Trophoblast cell (in vitro differentiated cells and primary cell): Measurements from ENCODE around the gene LRBA.
A peak's percentile ranks its signal among the peaks of the same experiment; 100 is the strongest.

Source experiments
- DNase-seq, 2 donors: peaks; one replicate each; pipeline ENCODE4 v3.0.0-alpha.2; 2016
- H2AFZ ChIP-seq: 2 replicates; pipeline ENCODE4 v1.6.1; 2013; ENCODE audit warnings: low read length, moderate library complexity, mild to moderate bottlenecking; ENCODE audit not compliant: insufficient read depth, poor library complexity
- H2AK5ac ChIP-seq: 2 replicates; pipeline ENCODE4 v1.6.1; 2013; ENCODE audit warnings: mild to moderate bottlenecking, low read length
- H2BK120ac ChIP-seq: 2 replicates; pipeline ENCODE4 v1.6.1; 2013; ENCODE audit warnings: low read length, mild to moderate bottlenecking, moderate library complexity; ENCODE audit not compliant: insufficient read depth, poor library complexity
- H2BK12ac ChIP-seq: 2 replicates; pipeline ENCODE4 v1.6.1; 2013; ENCODE audit warnings: mild to moderate bottlenecking, low read length, moderate library complexity
- H2BK5ac ChIP-seq: 2 replicates; pipeline ENCODE4 v1.6.1; 2013; ENCODE audit warnings: low read length, low read depth, moderate library complexity, mild to moderate bottlenecking; ENCODE audit not compliant: poor library complexity
- H3K14ac ChIP-seq: 2 replicates; pipeline ENCODE4 v1.6.1; 2013; ENCODE audit warnings: mild to moderate bottlenecking, low read length
- H3K18ac ChIP-seq: 2 replicates; pipeline ENCODE4 v1.6.1; 2013; ENCODE audit warnings: mild to moderate bottlenecking, low read length
- H3K23ac ChIP-seq: 2 replicates; pipeline ENCODE4 v1.6.1; 2013; ENCODE audit warnings: low read length
- H3K27ac ChIP-seq: 2 replicates; pipeline ENCODE4 v1.5.1; 2013; ENCODE audit warnings: low read depth, mild to moderate bottlenecking, inconsistent platforms, low read length, moderate library complexity
- H3K27me3 ChIP-seq: 2 replicates; pipeline ENCODE4 v1.6.1; 2013; ENCODE audit warnings: inconsistent platforms, mild to moderate bottlenecking, low read length, moderate library complexity; ENCODE audit not compliant: insufficient read depth
- H3K36me3 ChIP-seq, 2 experiments: 1 replicate in 1 of 2; 2 replicates in 1 of 2; pipeline ENCODE4 v1.6.1; 2013; ENCODE audit warnings: low read length in 2 of 2, mild to moderate bottlenecking in 2 of 2, moderate library complexity in 1 of 2; ENCODE audit not compliant: insufficient read depth in 2 of 2, control insufficient read depth in 1 of 2
- H3K4ac ChIP-seq: 2 replicates; pipeline ENCODE4 v1.6.1; 2013; ENCODE audit warnings: low read depth, mild to moderate bottlenecking, low read length, moderate library complexity
- H3K4me1 ChIP-seq, 2 experiments: 1 replicate in 1 of 2; 2 replicates in 1 of 2; pipeline ENCODE4 v1.6.1; 2013; ENCODE audit warnings: low read length in 2 of 2, mild to moderate bottlenecking in 2 of 2, moderate library complexity in 1 of 2; ENCODE audit not compliant: insufficient read depth in 2 of 2, control insufficient read depth in 1 of 2
- H3K4me2 ChIP-seq: 2 replicates; pipeline ENCODE4 v1.6.1; 2013; ENCODE audit warnings: inconsistent platforms, mild to moderate bottlenecking, low read length, moderate library complexity
- H3K4me3 ChIP-seq: 2 replicates; pipeline ENCODE4 v1.5.1; 2013; ENCODE audit warnings: mild to moderate bottlenecking, low read depth, low read length, inconsistent platforms
- H3K79me1 ChIP-seq: one replicate; pipeline ENCODE4 v1.6.1; 2013; ENCODE audit warnings: low read length
- H3K79me2 ChIP-seq: 2 replicates; pipeline ENCODE4 v1.6.1; 2013; ENCODE audit warnings: low read length, mild to moderate bottlenecking; ENCODE audit not compliant: control insufficient read depth, insufficient read depth, poor library complexity
- H3K9ac ChIP-seq: 2 replicates; pipeline ENCODE4 v1.6.1; 2013; ENCODE audit warnings: mild to moderate bottlenecking, low read length
- H3K9me3 ChIP-seq: 2 replicates; pipeline ENCODE4 v1.6.1; 2013; ENCODE audit warnings: low read depth, mild to moderate bottlenecking, control low read depth, inconsistent platforms, low read length; ENCODE audit not compliant: insufficient read depth
- H4K12ac ChIP-seq: 2 replicates; pipeline ENCODE4 v1.6.1; 2013; ENCODE audit warnings: low read depth, mild to moderate bottlenecking, low read length, moderate library complexity
- H4K8ac ChIP-seq: 2 replicates; pipeline ENCODE4 v1.6.1; 2013; ENCODE audit warnings: low read depth, mild to moderate bottlenecking, low read length, moderate library complexity
- H4K91ac ChIP-seq: one replicate; pipeline ENCODE4 v1.6.1; 2013; ENCODE audit warnings: low read depth, mild to moderate bottlenecking, low read length, moderate library complexity
- WGBS: extraction: QIAGEN DNeasy Blood & Tissue Kit; methylation state at CpG from one replicate; pipeline ENCODE4 v1.1.7; 2013; ENCODE audit warnings: missing lambda C conversion rate; ENCODE audit not compliant: insufficient read length, insufficient coverage; ENCODE audit errors: extremely low coverage; 5-methylcytosine and 5-hydroxymethylcytosine counted together

LRBA gene

DNA sequence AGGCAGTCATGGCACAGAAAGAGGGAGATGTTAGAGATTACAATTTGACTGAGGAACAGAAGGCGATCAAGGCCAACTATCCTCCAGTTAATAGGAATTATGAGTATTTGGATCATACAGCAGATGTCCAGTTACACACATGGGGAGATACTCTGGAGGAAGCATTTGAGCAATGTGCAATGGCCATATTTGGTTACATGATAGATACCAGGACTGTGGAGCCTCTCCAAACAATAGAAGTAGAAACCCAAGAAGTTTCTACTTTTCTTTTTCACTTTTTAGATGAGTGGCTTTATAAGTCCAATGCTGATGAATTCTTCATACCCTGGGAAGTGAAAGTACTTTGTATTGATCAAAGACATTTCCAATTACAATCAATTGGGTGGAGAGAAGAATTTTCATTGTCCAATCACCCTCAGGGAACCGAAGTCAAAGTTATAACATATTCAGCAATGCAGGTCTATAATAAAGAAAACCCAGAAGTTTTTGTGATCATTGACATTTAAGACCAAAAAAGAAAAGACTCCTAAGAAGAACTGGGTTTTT, 294.0 kb downstream of the LRBA start:
- no peak overlapping the region for H2BK5ac ChIP-seq
- H2AFZ ChIP-seq = no peak overlapping the region
- H2AK5ac ChIP-seq = no peak overlapping the region
- no peak overlapping the region for H3K4me2 ChIP-seq
- no peak overlapping the region for H4K91ac ChIP-seq
- H3K79me2 ChIP-seq = no peaks in the 10 kb centered on the region
- no peaks in the 10 kb centered on the region for H3K79me1 ChIP-seq
- H2BK12ac ChIP-seq = no peak overlapping the region
- H3K18ac ChIP-seq = no peak overlapping the region
- H3K14ac ChIP-seq = no peak overlapping the region
- no peak overlapping the region for H2BK120ac ChIP-seq
- no peak overlapping the region for H4K8ac ChIP-seq
- H3K4ac ChIP-seq = no peak overlapping the region
- H4K12ac ChIP-seq = no peak overlapping the region
- H3K4me3 ChIP-seq = no peak overlapping the region
- H3K27ac ChIP-seq = no peak overlapping the region
- H3K9me3 ChIP-seq = no peaks in the 10 kb centered on the region
- H3K36me3 ChIP-seq = no peaks in the 10 kb centered on the region
- no peaks in the 10 kb centered on the region for H3K4me1 ChIP-seq
- no peak overlapping the region for H3K23ac ChIP-seq
- no CpG with 5 or more reads among the region's 2 CpGs for WGBS
- DNase-seq = peak in 1 of 2 donors; percentile 5
- H3K9ac ChIP-seq = no peak overlapping the region
- H3K27me3 ChIP-seq = no peaks in the 10 kb centered on the region

DNA sequence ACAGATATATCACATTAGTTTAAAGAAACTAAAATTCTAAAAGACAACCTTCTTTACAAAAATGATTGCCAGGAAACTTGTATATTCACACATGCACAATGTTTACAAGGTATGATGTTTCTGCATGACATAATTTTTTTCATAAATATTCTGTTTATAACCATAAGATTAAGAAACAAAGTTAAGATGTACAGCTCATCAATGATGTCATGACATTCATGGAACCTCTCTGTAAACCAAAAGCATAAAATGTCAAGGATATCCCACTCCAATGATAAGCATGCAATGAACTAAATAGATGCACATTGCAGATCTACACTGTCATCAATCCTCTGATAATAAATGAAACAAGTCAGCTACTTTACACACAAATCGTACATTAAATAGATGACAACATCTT, 297.1 kb downstream of the LRBA start:
- no peak overlapping the region for H2BK12ac ChIP-seq
- no peak overlapping the region for H3K23ac ChIP-seq
- no peak for DNase-seq
- H2BK5ac ChIP-seq = no peak overlapping the region
- no peak overlapping the region for H3K14ac ChIP-seq
- H2BK120ac ChIP-seq = no peak overlapping the region
- no peaks in the 10 kb centered on the region for H3K9me3 ChIP-seq
- H2AK5ac ChIP-seq = no peak overlapping the region
- no peak overlapping the region for H4K91ac ChIP-seq
- no peak overlapping the region for H4K8ac ChIP-seq
- no CpG with 5 or more reads among the region's 1 CpG for WGBS
- no peak overlapping the region for H3K4me2 ChIP-seq
- no peak overlapping the region for H3K4ac ChIP-seq
- H3K9ac ChIP-seq = no peak overlapping the region
- H3K27ac ChIP-seq = no peak overlapping the region
- no peaks in the 10 kb centered on the region for H3K27me3 ChIP-seq
- H3K4me3 ChIP-seq = no peak overlapping the region
- H3K36me3 ChIP-seq = no peaks in the 10 kb centered on the region
- no peaks in the 10 kb centered on the region for H3K79me1 ChIP-seq
- no peak overlapping the region for H3K18ac ChIP-seq
- H4K12ac ChIP-seq = no peak overlapping the region
- no peak overlapping the region for H2AFZ ChIP-seq
- H3K79me2 ChIP-seq = no peaks in the 10 kb centered on the region
- no peaks in the 10 kb centered on the region for H3K4me1 ChIP-seq

GRCh38 chr4:150714462-150715438, 300.3 kb downstream of the LRBA start:
- no peak overlapping the region for H3K18ac ChIP-seq
- no peaks in the 10 kb centered on the region for H3K4me1 ChIP-seq
- no peak overlapping the region for H2AFZ ChIP-seq
- no peaks in the 10 kb centered on the region for H3K36me3 ChIP-seq
- H3K9me3 ChIP-seq = no peaks in the 10 kb centered on the region
- H3K4me3 ChIP-seq = no peak overlapping the region
- no peak overlapping the region for H3K23ac ChIP-seq
- H4K91ac ChIP-seq = no peak overlapping the region
- WGBS = 100% methylated on average over 1 of the region's 2 CpGs
- no peak overlapping the region for H4K12ac ChIP-seq
- H2BK120ac ChIP-seq = no peak overlapping the region
- no peak overlapping the region for H2AK5ac ChIP-seq
- no peak overlapping the region for H2BK5ac ChIP-seq
- H3K79me2 ChIP-seq = no peaks in the 10 kb centered on the region
- no peak overlapping the region for H3K9ac ChIP-seq
- no peaks in the 10 kb centered on the region for H3K27me3 ChIP-seq
- H3K4ac ChIP-seq = no peak overlapping the region
- H3K27ac ChIP-seq = no peak overlapping the region
- no peaks in the 10 kb centered on the region for H3K79me1 ChIP-seq
- no peak for DNase-seq
- no peak overlapping the region for H3K4me2 ChIP-seq
- H4K8ac ChIP-seq = no peak overlapping the region
- H3K14ac ChIP-seq = no peak overlapping the region
- H2BK12ac ChIP-seq = no peak overlapping the region

GRCh38 chr4:150713251-150713650, 301.8 kb downstream of the LRBA start:
- H2BK12ac ChIP-seq = no peak overlapping the region
- H4K12ac ChIP-seq = no peak overlapping the region
- no peak overlapping the region for H3K4me3 ChIP-seq
- H3K23ac ChIP-seq = no peak overlapping the region
- no peak overlapping the region for H4K91ac ChIP-seq
- no peaks in the 10 kb centered on the region for H3K79me2 ChIP-seq
- peak in 1 of 2 donors; percentile 4 for DNase-seq
- H3K4me1 ChIP-seq = no peaks in the 10 kb centered on the region
- H2AFZ ChIP-seq = no peak overlapping the region
- no peak overlapping the region for H4K8ac ChIP-seq
- H2BK120ac ChIP-seq = no peak overlapping the region
- no peak overlapping the region for H3K27ac ChIP-seq
- H3K36me3 ChIP-seq = no peaks in the 10 kb centered on the region
- no peak overlapping the region for H3K4me2 ChIP-seq
- no peak overlapping the region for H3K18ac ChIP-seq
- WGBS = no CpG with 5 or more reads among the region's 2 CpGs
- no peaks in the 10 kb centered on the region for H3K79me1 ChIP-seq
- H2BK5ac ChIP-seq = no peak overlapping the region
- H3K4ac ChIP-seq = no peak overlapping the region
- H3K14ac ChIP-seq = no peak overlapping the region
- H3K9me3 ChIP-seq = no peaks in the 10 kb centered on the region
- H2AK5ac ChIP-seq = no peak overlapping the region
- no peak overlapping the region for H3K9ac ChIP-seq
- no peaks in the 10 kb centered on the region for H3K27me3 ChIP-seq
